ENCODE results near the gene BEST4. TPM values are rescaled to one million over a fixed set of nuclear protein-coding genes. Genes with fewer than 3 reads are reported as not detected.

BEST4 gene
- total RNA-seq, 1 donor from 2014 or later: 0.84 TPM

- Mint-ChIP-seq H3K36me3 (peaks cover 2% of the 10 kb centered on the region), H3K27me3 (ENCODE audit: insufficient read depth, low read depth) (peaks cover 12% of the 10 kb centered on the region), H3K27ac (peak overlapping the region; percentile 100), H3K9me3 (peaks cover 11% of the 10 kb centered on the region), H3K4me1 (peaks cover 27% of the 10 kb centered on the region), H3K4me3 (peak overlapping the region; percentile 80)
- Histone ChIP-seq H2AFZ (replicated peaks) (peak overlapping the region; percentile 78), H4K20me1 (ENCODE audit: low read depth) (no peaks in the 10 kb centered on the region), H3K36me3 (no peaks in the 10 kb centered on the region), H3K9me3 (ENCODE audit: low read depth) (no peaks in the 10 kb centered on the region), H3K27ac (no peak overlapping the region), H3K4me3 (peak overlapping the region; percentile 39), H3F3A (ENCODE audit: low read depth) (peaks cover 30% of the 10 kb centered on the region), H3K79me2 (ENCODE audit: low read depth) (no peaks in the 10 kb centered on the region), H3K9ac (no peak overlapping the region), H3K27me3 (no peaks in the 10 kb centered on the region), H3K4me1 (peaks cover 8% of the 10 kb centered on the region), H3K4me2 (peak overlapping the region; percentile 71)
- TF ChIP-seq EZH2 (IDR thresholded peaks at IDR 0.05) (no peak), EZH2phosphoT487 (IDR thresholded peaks at IDR 0.05) (no peak), CTCF (IDR thresholded peaks at IDR 0.05) (no peak)
- no peak for DNase-seq (ENCODE audit: low spot score)
These were observed 32.6 kb upstream of the BEST4 start for GRCh38 chr1:44820328-44821239.

GRCh38 chr1:44819608-44820327, 31.8 kb upstream of the BEST4 start:
- no peaks in the 10 kb centered on the region for H3K27me3 ChIP-seq
- no peaks in the 10 kb centered on the region for H4K20me1 ChIP-seq (ENCODE audit: low read depth)
- H3K4me1 ChIP-seq: peaks cover 8% of the 10 kb centered on the region
- H3F3A ChIP-seq (ENCODE audit: low read depth): peaks cover 31% of the 10 kb centered on the region
- Mint-ChIP-seq H3K4me1 (peaks cover 32% of the 10 kb centered on the region), H3K9me3 (peaks cover 11% of the 10 kb centered on the region), H3K36me3 (peaks cover 8% of the 10 kb centered on the region), H3K27me3 (ENCODE audit: insufficient read depth, low read depth) (peaks cover 17% of the 10 kb centered on the region), H3K27ac (peak overlapping the region; percentile 100), H3K4me3 (peak overlapping the region; percentile 80)
- peak overlapping the region; percentile 39 for H3K4me3 ChIP-seq
- peak overlapping the region; percentile 100 for H3K27ac ChIP-seq
- peak overlapping the region; percentile 71 for H3K4me2 ChIP-seq
- H3K79me2 ChIP-seq (ENCODE audit: low read depth): no peaks in the 10 kb centered on the region
- peak overlapping the region; percentile 93 for H3K9ac ChIP-seq
- peak; percentile 22 for TF ChIP-seq CTCF (IDR thresholded peaks at IDR 0.05)
- no peak for TF ChIP-seq EZH2phosphoT487 (IDR thresholded peaks at IDR 0.05)
- no peaks in the 10 kb centered on the region for H3K36me3 ChIP-seq
- DNase-seq (ENCODE audit: low spot score): peak; percentile 93
- H2AFZ ChIP-seq (replicated peaks): peak overlapping the region; percentile 78
- H3K9me3 ChIP-seq (ENCODE audit: low read depth): no peaks in the 10 kb centered on the region

GRCh38 chr1:44819196-44819607, 31.2 kb upstream of the BEST4 start:
- Mint-ChIP-seq H3K4me3 (peak overlapping the region; percentile 80), H3K9me3 (peaks cover 11% of the 10 kb centered on the region), H3K27me3 (ENCODE audit: insufficient read depth, low read depth) (peaks cover 18% of the 10 kb centered on the region), H3K4me1 (peaks cover 33% of the 10 kb centered on the region), H3K36me3 (peaks cover 9% of the 10 kb centered on the region), H3K27ac (peak overlapping the region; percentile 100)
- H3K36me3 ChIP-seq: no peaks in the 10 kb centered on the region
- TF ChIP-seq EZH2 (IDR thresholded peaks at IDR 0.05) (no peak), EZH2phosphoT487 (IDR thresholded peaks at IDR 0.05) (no peak), CTCF (IDR thresholded peaks at IDR 0.05) (no peak)
- no peaks in the 10 kb centered on the region for H4K20me1 ChIP-seq (ENCODE audit: low read depth)
- H3K27me3 ChIP-seq: no peaks in the 10 kb centered on the region
- no peak overlapping the region for H2AFZ ChIP-seq (replicated peaks)
- peak; percentile 61 for DNase-seq (ENCODE audit: low spot score)
- H3K4me3 ChIP-seq: peak overlapping the region; percentile 39
- H3K27ac ChIP-seq: peak overlapping the region; percentile 100
- peaks cover 31% of the 10 kb centered on the region for H3F3A ChIP-seq (ENCODE audit: low read depth)
- H3K4me2 ChIP-seq: peak overlapping the region; percentile 71
- no peak overlapping the region for H3K9ac ChIP-seq
- H3K4me1 ChIP-seq: peaks cover 8% of the 10 kb centered on the region
- no peaks in the 10 kb centered on the region for H3K9me3 ChIP-seq (ENCODE audit: low read depth)
- H3K79me2 ChIP-seq (ENCODE audit: low read depth): no peaks in the 10 kb centered on the region

All from neural progenitor cell (in vitro differentiated cells).